HG02588 (cell line): ENCODE results near the gene RAB8A.
"Not testable (repeated sequence)": the region's sequence is repeated elsewhere in the genome, so short reads cannot be mapped to it uniquely, and the experiment has no call there.

Experiments
- ATAC-seq: cut with Tn5 transposase; IDR thresholded peaks from one replicate; pipeline ENCODE4 v1.9.1; 2021; ENCODE audit warnings: mild to moderate bottlenecking, moderate library complexity; ENCODE audit not compliant: unreplicated experiment

Gene RAB8A

DNA sequence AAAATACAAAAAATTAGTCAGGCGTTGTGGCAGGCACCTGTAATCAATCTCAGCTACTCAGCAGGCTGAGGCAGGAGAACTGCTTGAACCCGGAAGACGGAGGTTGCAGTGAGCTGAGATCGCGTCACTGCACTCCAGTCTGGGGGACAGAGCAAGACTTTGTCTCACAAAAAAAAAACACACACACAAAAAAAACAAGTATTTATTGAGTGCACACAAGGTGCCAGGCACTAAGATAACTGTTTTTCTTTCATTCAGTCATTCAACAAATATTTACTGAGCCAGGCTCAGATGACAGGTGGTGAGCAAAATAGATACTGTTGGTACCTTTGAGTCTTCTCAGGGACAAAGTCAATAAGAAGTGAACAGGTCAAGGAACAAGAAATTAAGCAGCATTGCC, 55.4 kb downstream of the RAB8A start:
- no peak for ATAC-seq

GRCh38 chr19:16168465-16169081, 56.9 kb downstream of the RAB8A start:
- no peak for ATAC-seq

DNA sequence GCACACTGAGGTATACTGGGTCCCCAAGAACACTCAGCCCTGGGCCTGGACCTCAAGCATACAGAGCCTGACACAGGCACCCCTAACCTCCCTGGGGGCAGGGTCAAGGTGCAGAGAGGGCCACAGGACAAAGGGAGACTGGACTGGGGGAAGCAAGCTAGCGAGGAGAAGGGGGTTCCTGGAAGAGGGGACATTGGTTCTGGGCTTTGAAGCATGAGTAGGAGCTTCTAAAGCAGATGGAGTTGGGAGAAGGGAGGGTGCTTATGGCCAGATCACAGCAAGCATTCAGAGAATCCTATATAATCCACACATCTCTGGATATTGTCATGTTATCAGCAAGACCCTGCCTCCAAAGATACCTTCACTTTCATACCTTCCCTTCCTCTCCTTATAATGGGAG, 58.4 kb downstream of the RAB8A start:
- ATAC-seq, result no peak

- no peak for ATAC-seq
Measured at GRCh38 chr19:16175954-16176353, 64.3 kb downstream of the RAB8A start.

GRCh38 chr19:16178866-16179265, 67.2 kb downstream of the RAB8A start:
- ATAC-seq, result not testable (repeated sequence)

DNA sequence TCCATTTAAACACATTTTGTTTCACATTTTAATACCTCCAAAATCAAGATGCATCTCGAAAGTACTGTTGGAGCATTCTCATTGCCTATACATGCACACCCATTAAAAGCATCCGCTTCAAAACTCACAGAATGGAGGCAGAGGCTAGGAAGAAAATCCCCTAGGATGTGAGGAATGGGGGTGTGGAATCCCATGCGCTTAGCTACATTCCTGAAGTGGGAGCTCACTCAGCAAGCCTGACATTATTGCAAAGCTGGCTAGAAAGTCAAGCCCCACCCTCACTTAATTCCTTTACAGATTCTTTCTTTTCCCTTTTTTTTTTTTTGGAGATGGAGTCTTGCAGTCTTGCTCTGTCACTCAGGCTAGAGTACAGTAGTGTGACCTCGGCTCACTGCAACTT, 68.9 kb downstream of the RAB8A start:
- ATAC-seq, result no peak
